ENCODE measurements around the gene DBI. TPM values are rescaled to one million over a fixed set of nuclear protein-coding genes. Genes with fewer than 3 reads are reported as not detected.

Gene DBI
- total RNA-seq, 1 donor from 2014 or later, result 172 TPM

DNA sequence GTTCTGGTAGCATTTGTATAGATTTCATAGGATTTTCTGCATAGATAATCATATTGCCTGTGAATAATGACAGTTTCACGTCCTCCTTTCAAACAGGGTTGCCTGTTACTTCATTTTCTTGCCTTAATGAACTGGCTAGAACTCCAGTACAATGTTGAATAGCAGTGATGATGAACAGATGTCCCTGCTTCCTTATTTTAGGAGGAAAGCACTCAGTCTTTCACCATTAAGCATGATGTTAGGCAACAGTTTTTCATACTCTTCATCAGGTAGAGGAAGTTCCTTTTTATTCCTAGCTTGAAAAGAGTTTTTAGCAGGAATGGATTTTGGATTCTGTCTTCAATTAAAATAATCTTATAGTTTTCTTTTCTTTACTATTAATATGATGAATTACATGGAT, 39.8 kb upstream of the DBI start:
- no peaks in the 10 kb centered on the region for H3K27me3 ChIP-seq (ENCODE audit: low read depth)
- ATAC-seq (no peak), DNase-seq (no peak)
- intact Hi-C loops (cut with DNase I), result no loop called here
- H3K4me3 ChIP-seq, result no peak overlapping the region
- H3K4me1 ChIP-seq, result no peaks in the 10 kb centered on the region
- no peaks in the 10 kb centered on the region for H3K36me3 ChIP-seq
- H3K27ac ChIP-seq, result no peak overlapping the region
- H3K9me3 ChIP-seq, result no peaks in the 10 kb centered on the region
- TF ChIP-seq, protein P1, sequence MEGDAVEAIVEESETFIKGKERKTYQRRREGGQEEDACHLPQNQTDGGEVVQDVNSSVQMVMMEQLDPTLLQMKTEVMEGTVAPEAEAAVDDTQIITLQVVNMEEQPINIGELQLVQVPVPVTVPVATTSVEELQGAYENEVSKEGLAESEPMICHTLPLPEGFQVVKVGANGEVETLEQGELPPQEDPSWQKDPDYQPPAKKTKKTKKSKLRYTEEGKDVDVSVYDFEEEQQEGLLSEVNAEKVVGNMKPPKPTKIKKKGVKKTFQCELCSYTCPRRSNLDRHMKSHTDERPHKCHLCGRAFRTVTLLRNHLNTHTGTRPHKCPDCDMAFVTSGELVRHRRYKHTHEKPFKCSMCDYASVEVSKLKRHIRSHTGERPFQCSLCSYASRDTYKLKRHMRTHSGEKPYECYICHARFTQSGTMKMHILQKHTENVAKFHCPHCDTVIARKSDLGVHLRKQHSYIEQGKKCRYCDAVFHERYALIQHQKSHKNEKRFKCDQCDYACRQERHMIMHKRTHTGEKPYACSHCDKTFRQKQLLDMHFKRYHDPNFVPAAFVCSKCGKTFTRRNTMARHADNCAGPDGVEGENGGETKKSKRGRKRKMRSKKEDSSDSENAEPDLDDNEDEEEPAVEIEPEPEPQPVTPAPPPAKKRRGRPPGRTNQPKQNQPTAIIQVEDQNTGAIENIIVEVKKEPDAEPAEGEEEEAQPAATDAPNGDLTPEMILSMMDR (IDR thresholded peaks at IDR 0.05), result no peak

DNA sequence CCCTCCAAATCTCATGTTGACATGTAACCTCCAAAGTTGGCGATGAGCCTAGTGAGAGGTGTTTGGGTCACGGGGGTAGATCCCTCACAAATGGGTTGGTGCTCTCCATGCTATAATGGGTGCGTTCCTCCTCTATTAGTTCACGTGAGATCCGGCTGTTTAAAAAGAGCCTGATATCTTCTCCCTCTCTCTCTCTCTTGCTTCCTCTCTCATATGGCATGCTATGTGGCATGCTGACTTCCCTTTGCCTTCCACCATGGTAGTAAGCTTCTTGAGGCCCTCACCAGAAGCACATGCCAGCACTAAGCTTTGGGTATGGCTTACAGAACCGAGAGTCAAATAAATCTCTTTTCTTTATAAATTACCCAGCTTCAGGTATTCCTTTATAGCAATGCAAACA, 39.3 kb upstream of the DBI start:
- no peak for DNase-seq
- Histone ChIP-seq H3K4me3 (no peak overlapping the region), H3K27me3 (ENCODE audit: low read depth) (no peaks in the 10 kb centered on the region), H3K9me3 (no peaks in the 10 kb centered on the region), H3K4me1 (no peaks in the 10 kb centered on the region), H3K27ac (no peak overlapping the region), H3K36me3 (no peaks in the 10 kb centered on the region)
- no peak for ATAC-seq
- TF ChIP-seq, protein P1 (IDR thresholded peaks at IDR 0.05), result no peak
- intact Hi-C loops (cut with DNase I), result no loop called here

DNA sequence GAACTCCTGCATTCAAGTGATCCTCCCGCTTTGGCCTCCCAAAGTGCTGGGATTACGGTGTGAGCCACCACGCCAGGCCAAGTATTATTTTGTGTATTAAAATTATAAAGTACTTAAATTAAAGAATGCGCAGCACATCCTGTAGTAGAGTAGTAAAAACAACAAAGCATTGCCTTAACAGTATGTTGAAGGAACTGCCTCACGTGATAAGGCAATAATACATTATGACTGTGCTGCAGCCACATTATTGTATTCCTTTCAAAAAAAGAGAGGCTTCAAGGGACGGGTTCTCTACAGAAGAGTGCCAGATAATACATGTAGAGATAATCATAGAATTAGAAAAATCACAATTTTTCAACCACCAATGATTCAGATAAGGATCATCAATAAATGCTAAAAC, 33.8 kb upstream of the DBI start:
- H3K4me1 ChIP-seq, result no peaks in the 10 kb centered on the region
- H3K9me3 ChIP-seq, result no peaks in the 10 kb centered on the region
- intact Hi-C loops (cut with DNase I), result no loop called here
- H3K36me3 ChIP-seq, result no peaks in the 10 kb centered on the region
- H3K27me3 ChIP-seq (ENCODE audit: low read depth), result no peaks in the 10 kb centered on the region
- ATAC-seq (no peak), DNase-seq (no peak)
- no peak overlapping the region for H3K27ac ChIP-seq
- no peak overlapping the region for H3K4me3 ChIP-seq
- TF ChIP-seq, protein P1 (IDR thresholded peaks at IDR 0.05), result no peak

DNA sequence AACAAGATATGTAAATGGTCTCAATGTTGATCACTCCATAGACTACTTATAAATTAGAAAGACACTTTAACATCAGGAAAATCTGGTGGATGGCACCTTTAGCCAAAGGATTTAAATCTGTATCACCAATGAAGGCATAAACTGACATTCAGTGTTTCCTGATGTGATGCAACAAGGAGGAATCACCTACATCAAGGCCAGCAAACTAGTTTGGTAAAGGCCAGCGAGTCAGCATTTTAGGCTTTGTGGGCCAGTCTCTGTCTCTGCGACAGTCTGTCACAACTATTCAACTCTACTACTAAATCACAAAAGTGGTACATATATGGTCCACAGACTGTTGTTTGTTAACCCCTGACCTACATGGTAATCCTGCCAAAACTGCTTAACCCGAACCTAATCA, 33.4 kb upstream of the DBI start:
- no peak overlapping the region for H3K4me3 ChIP-seq
- ATAC-seq, result no peak
- intact Hi-C loops (cut with DNase I), result no loop called here

DNA sequence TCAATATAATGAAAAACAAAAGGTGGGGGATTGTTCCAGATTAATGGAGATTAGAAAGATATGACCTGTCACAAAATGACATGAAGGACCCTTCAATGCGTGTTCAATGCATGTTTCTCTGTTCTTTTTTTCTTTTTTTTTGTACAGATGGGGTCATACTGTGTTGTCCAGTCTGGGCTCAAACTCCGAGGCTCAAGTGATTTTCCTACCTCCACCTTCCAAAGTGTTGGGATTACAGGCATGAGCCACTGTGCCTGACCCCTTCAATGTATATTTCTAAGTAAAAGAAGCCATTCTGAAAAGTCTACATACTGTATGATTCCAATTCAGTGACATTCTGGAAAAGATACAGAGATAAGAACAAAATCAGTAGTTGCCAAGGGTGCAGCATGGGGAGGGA, 32.9 kb upstream of the DBI start:
- no peak for ATAC-seq
- Histone ChIP-seq H3K27ac (no peak overlapping the region), H3K4me3 (no peak overlapping the region), H3K36me3 (peaks cover under 1% of the 10 kb centered on the region), H3K4me1 (no peaks in the 10 kb centered on the region), H3K27me3 (ENCODE audit: low read depth) (no peaks in the 10 kb centered on the region), H3K9me3 (no peaks in the 10 kb centered on the region)
- TF ChIP-seq, protein P1 (IDR thresholded peaks at IDR 0.05), result no peak
- intact Hi-C loops (cut with DNase I), result no loop called here
- no peak for DNase-seq

More for the DNA sequence above, 33.4 kb upstream of the DBI start:
- Histone ChIP-seq H3K27ac (no peak overlapping the region), H3K27me3 (ENCODE audit: low read depth) (no peaks in the 10 kb centered on the region), H3K36me3 (no peaks in the 10 kb centered on the region), H3K4me1 (no peaks in the 10 kb centered on the region), H3K9me3 (no peaks in the 10 kb centered on the region)
- DNase-seq, result no peak
- TF ChIP-seq, protein P1 (IDR thresholded peaks at IDR 0.05), result no peak

DNA sequence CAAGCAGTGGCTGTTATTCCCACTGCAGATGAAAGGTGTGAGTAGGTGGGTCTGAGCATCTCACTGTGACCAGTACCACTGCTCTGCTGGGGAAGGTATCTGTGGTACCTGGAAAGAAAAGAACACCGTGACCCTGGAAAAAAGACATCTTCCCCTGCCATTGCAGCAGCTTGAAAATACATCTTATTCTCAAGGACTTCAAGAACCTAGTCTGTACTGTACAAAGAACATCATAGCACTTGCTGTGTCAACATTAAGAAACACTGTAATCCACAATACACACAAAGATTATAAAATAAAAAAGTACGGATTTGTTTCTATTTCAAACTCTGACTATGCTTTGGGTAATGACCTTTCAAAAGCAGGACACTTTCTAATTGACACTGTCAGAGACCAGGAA, 29.0 kb upstream of the DBI start:
- TF ChIP-seq, protein P1 (IDR thresholded peaks at IDR 0.05), result no peak
- H3K9me3 ChIP-seq, result no peaks in the 10 kb centered on the region
- H3K4me1 ChIP-seq, result no peaks in the 10 kb centered on the region
- H3K27ac ChIP-seq, result no peak overlapping the region
- DNase-seq, result no peak
- H3K4me3 ChIP-seq, result no peak overlapping the region
- H3K27me3 ChIP-seq (ENCODE audit: low read depth), result no peaks in the 10 kb centered on the region
- ATAC-seq, result no peak
- intact Hi-C loops (cut with DNase I), result no loop called here
- H3K36me3 ChIP-seq, result peaks cover 8% of the 10 kb centered on the region
